GM19240 (cell line): Measurements from ENCODE around the gene PIK3CD.

Experiments
- DNase-seq: peaks from one replicate; pipeline ENCODE4 v3.0.0; 2011; ENCODE audit warnings: low spot score; ENCODE audit not compliant: insufficient read length

PIK3CD gene

DNA sequence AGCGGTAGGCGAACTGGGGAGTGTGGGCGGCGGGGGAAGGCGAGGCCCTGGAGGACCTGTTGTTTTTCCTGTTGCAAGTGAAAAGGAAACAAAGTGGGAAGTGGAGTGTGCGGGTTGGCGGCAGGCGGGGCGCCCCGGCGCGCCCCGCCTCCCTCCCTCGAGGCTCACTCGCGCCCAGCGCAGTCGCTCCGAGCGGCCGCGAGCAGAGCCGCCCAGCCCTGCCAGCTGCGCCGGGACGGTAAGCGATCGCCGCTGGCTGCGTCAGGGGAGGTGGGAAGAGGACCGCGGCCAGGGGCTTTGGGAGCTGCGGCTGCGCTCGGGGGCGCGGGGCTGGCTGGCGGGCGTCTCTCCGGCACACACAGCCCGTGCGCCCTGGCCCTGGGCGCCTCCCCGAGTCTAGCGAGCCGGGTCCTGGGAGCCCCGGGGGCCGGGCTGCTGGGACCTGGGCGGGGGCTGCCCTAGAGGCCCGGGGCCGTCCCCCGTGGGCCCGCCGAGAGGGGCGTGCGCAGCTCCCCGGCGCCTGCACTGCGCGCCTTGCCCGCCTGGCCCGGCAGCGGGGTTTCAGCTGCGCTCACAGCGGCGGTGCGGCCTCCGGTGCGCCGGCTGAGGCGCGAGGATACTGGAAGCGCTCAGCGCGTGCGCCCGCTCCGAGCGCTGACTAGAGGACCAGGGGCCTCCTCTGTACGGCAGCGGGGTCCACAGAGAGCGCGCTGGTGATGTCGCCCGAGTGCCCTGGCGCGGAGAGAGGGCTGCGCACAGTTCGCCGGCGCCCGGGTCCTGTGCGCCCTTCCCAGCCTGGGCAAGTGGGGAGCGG is at the start of gene PIK3CD:
PIK3CD (plus strand) TSS at position 167 of the 814 bp plus-strand sequence. CDS start 58,725 bp downstream, outside the sequence.
- no peak for DNase-seq

DNA sequence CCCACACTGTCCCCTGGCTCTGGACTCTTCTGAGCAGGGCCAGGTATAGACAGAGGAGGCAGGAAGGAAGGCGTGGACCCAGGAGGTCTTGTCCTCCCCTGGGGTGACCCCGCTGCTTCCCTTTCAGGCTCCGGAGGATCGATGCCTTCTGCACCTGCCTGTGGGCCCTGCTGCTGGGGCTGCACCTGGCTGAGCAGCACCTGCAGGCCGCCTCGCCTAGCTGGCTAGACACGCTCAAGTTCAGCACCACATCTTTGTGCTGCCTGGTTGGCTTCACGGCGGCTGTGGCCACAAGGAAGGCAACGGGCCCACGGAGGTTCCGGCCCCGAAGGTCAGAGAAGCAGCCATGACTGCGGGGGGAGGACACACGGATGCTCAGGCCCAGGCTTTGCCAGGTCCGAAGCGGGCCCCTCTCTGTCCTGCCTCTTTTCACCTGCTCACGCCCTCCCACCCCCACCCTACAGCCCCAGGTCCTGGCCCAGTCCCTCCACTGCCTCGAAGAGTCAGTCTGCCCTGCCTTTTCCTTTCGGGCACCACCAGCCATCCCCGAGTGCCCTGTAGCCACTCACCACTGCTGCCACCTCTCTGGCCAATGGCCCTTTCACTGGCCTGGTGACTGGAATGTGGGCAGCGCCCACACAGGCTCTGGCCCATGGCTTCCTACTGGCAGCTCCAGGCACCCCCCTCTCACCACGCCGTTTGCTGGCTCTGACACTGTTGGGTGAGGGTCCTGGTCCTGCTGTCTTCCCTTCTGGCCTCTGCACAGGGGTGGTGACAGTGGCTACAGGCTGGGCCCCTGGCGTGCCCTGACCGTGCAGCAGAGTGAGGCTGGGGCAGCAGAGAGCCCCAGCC is 49.4 kb upstream of the PIK3CD start:
- DNase-seq, result no peak

- DNase-seq, result no peak
Observed at GRCh38 chr1:9602794-9603167, 48.8 kb upstream of the PIK3CD start.

DNA sequence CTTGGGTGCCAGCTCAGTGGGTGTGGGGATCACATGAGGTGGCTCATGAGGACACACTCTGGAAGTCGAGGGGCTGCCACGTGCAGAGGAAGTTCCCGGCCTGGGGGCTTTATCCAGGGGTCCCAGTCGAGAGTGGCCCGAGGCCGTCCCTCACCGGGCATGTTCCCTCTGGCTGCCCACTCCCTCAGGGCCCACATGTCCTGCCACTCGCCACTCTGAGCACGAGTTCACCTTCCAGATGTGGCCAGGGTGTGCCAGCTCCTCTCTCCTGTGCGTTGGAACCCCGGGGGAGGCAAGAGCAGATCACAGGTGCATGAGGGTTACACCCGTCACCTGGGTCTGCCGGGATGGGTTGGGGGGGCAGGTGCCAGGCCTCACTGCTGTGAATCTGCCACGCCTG is 48.2 kb upstream of the PIK3CD start:
- DNase-seq, result no peak

- no peak for DNase-seq
Observed at GRCh38 chr1:9603766-9604753, 47.5 kb upstream of the PIK3CD start.

GRCh38 chr1:9604836-9605235 is 46.7 kb upstream of the PIK3CD start:
- no peak for DNase-seq

GRCh38 chr1:9605946-9606455 is 45.5 kb upstream of the PIK3CD start:
- DNase-seq, result no peak

DNA sequence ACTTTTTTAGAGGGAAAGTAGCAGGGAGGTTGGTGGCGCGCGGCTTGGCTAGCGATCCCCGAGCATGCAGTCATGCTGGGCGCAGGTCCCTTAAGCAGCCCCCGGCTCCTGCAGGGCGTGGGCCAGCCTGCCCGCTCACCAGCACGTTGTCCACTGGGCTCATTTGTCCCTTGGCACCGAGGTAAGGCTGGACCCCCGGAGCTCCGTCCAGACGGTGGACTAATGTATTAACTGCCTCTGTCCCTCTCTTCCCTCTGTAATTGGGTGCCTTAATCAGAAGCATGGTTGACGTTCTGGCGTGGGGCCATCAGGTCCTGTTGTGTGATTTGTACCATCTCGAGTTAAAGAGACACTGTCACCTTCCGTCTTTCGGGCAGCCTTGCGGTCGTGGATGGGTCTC is 45.1 kb upstream of the PIK3CD start:
- DNase-seq, result no peak

DNA sequence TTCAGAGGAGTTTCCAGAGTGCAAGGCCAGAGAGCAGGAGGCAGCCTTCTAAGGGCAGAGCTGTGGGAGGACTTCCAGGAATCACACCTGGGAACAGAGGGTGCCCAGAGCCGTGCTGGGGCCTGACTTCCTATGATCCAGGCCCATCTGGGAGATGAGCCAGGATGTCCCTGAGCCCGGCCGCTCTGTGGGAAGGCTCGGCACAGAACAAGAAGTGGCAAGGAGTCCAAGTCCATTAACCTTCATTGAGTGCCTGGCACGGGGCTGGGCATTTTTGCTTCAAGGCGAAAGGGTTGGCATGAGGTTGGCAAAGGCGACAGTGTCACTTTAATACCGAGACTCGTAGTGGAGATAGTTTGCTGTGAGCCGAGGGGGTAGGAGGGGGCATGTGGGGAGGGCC is 44.6 kb upstream of the PIK3CD start:
- DNase-seq, result no peak

- no peak for DNase-seq
Observed at GRCh38 chr1:9607352-9607751, 44.2 kb upstream of the PIK3CD start.

DNA sequence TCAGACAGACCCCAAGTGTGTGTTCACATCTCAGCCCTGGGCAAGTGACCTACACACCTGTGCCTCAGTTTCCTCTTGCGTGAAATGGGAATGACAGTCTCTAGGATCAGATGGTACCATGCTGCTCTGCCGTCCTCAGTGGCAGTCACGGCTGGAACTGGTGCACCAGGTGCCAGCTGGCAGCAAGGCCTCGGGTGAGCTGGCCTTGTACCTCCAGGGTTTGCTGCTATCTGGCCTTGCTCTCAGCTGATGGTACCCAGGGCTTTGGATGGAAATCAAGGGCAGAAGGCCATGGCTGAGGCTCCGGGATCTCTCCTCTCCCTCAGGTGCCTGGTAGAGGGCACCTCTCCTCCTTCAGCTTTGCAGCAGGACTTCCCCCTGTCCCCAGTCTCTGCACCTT is 41.5 kb upstream of the PIK3CD start:
- no peak for DNase-seq

DNA sequence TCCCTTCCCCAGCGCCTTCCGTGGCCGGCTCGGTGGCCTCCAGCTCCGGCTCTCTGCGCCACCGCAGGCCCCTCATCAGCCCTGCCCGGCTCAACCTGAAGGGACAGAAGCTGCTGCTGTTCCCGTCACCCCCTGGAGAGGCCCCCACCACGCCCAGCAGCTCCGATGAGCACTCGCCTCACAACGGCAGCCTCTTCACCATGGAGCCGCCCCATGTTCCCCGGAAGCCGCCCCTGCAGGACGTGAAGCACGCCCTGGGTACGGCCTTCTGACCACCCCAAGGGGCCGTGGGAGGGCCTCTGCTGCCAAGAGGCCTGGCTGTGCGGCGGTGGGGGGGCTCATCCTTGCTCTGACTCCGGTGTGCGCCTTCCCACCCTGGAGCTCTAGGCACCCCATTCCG is 41.0 kb upstream of the PIK3CD start:
- DNase-seq, result no peak

GRCh38 chr1:9611716-9612115 is 39.8 kb upstream of the PIK3CD start:
- DNase-seq, result no peak

DNA sequence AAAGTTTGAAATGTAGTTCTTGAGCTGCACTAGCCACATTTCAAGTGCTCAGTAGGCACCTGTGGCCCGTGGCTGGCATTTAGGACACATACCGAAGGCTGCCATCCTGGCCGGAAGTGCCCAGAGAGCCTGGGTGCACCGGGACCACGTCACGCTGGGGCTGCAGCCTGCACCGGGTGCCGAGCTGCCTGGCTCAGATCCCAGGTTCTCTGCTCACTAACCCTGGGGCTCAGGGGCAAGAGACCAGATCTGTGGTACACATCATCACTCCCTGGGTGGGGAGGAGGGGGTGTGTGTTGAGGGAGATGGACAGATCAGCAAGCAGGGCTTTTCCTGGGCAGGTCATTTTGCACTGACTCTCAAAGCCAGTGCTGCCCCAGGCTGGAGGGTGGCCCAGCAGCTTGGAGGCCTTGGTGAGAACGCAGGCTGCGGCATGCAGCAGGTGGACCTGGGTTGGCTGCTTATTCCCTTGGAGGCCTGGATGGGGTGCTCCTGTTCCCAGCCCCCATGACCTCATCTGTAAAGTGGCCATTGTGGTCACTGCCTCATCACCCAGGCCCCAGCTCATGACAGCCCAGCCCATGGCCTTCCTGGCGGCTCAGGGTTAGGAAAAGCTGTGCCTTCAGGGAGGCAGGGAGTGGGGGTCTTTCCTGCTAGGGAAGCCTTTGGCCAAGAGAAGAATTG is 39.2 kb upstream of the PIK3CD start:
- no peak for DNase-seq

GRCh38 chr1:9612871-9613624 is 38.5 kb upstream of the PIK3CD start:
- no peak for DNase-seq

DNA sequence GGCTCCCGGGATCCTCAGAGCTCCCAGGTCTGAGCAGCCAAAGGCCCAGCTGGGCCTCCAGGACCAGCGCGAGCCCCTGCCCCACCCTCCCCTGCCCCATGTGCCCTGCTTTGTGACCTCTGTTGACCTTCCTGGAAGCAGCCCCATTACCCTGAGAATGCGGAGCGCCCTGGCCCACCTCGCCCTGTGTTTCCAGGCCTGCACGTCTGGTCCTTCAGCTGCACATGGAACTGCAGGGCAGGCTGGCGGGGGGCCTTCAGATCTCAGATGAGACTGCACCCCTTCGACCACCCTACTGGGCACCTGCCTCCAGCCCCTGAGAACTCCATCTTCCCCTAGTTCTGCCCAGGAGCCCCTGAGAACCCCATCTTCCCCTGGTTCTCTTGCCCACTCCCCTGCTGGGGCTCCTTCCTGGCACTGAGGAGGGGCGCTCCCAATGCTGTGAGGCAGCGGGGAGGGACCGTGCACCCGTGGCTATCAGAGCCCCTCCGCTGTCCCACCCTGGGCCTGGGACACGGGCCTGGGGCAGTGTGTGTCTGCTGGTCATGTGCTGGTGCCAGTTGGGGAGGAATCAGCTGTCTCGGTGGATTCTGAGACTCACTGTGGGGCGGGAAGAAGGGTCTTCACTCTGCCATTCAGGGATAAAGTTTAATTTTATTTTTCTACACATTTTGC is 37.8 kb upstream of the PIK3CD start:
- no peak for DNase-seq

DNA sequence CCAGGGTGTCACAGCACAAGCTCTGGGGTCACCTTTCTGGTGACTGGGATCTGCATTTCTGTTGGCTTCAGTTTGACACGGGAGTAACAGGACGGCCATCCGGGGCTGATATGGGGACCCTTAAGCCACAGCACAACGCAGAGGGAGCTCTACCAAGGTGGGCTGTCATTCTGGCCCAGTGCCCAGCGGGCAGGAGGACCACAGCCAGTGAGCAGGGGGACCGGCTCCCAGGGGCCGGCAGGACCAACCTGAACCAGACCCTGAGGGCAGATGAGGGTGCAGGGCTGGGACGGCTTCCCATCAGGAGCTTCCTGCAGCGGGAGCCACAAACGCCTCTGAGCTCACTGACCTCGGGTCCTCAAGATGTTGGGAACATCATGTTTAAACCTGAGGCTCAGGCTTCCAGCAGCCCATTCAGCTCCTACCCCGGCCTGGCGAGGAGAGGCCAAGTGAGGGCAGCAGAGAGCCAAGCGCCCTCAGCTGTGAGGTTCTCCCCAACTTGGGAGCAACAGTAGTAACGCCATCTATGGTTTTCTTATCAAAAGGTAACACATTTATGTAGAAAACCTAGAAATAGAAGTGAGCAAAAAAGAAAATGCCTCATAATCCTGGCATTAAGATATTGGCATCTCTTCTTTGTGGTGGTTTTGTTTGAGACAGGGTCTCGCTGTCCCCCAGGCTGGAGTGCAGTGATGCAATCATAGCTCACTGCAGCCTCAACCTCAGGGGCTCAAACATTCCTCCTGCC is 36.0 kb upstream of the PIK3CD start:
- DNase-seq, result peak; percentile 69

DNA sequence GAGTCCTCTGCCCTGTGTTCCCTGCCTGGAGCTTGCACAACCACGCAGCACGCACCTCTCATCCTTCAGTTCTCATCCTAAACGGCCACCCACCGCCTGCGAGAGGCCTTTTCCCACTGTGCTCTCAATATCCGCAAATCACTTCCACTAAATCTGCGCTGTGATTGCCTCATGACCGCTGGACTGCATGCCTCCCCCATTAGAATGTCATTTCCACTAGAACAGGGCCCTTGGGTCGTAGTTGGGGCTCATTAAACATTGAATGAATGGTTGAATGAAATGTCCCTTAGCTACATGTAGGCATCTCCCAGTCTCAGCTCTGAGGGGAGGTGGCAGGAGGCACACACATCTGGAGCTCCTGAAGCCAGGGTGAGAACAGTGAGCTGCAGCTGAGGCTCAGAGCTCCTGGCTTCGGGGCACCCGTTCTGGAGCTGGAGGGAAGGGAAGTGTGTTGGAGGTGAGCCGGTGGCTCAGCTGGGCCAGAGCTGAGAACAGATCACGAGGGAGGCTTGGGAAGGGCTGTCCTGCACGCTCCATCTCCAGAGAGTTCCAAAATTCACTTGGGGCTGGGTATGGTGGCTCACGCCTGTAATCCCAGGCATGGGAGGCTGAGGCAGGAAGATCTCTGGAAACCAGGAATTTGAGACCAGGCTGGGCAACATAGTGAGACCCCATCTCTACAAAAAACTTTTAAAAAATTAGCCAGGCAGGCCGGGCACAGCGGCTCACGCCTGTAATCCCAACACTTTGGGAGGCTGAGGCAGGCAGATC is 32.4 kb upstream of the PIK3CD start:
- no peak for DNase-seq
